HFFc6 (cell line): ENCODE results near the gene THBS3. TPM values are rescaled to one million over a fixed set of nuclear protein-coding genes. Genes with fewer than 3 reads are reported as not detected.

Experiments
- DNase-seq: peaks from one replicate; pipeline ENCODE4 v3.0.0-alpha.2; 2018
- H3K27ac Mint-ChIP-seq: 2 replicates; pipeline ENCODE4 v1.8.0; 2020; ENCODE audit warnings: mild to moderate bottlenecking, mixed read lengths
- H3K27me3 Mint-ChIP-seq: 2 replicates; pipeline ENCODE4 v1.8.0; 2021; ENCODE audit warnings: mild to moderate bottlenecking, moderate library complexity, mixed read lengths; ENCODE audit not compliant: insufficient read depth
- H3K36me3 Mint-ChIP-seq: 2 replicates; pipeline ENCODE4 v1.8.0; 2021; ENCODE audit warnings: low read depth, mixed read lengths
- H3K4me1 Mint-ChIP-seq: 2 replicates; pipeline ENCODE4 v1.8.0; 2020; ENCODE audit warnings: low read depth, mixed read lengths
- H3K4me3 Mint-ChIP-seq: 2 replicates; pipeline ENCODE4 v1.8.0; 2020; ENCODE audit warnings: mild to moderate bottlenecking, moderate library complexity, mixed read lengths
- H3K9me3 Mint-ChIP-seq: 2 replicates; pipeline ENCODE4 v1.8.0; 2020; ENCODE audit warnings: mild to moderate bottlenecking, mixed read lengths
- total RNA-seq, 6 experiments: library from RNA; stranded (reverse); fragmentation: NEBNext Ultra II Directional; extraction: Animal tissue kit (Norgen Biotek cat#: 25700); gene quantifications; 2 replicates in 1 of 6; 3 replicates in 5 of 6; pipeline ENCODE4 v1.2.3, GENCODE V29; 2021
- TF ChIP-seq, protein P1 (sequence below): fragments of 200-600 bp; sonication (generic); IDR thresholded peaks from 2 replicates; pipeline ENCODE4 v1.5.0; 2021; ENCODE audit warnings: antibody characterized with exemption, mild to moderate bottlenecking

Gene THBS3
- total RNA-seq, 6 experiments from 2014 or later = 13.9 to 20.3 (median 16.9) TPM

DNA sequence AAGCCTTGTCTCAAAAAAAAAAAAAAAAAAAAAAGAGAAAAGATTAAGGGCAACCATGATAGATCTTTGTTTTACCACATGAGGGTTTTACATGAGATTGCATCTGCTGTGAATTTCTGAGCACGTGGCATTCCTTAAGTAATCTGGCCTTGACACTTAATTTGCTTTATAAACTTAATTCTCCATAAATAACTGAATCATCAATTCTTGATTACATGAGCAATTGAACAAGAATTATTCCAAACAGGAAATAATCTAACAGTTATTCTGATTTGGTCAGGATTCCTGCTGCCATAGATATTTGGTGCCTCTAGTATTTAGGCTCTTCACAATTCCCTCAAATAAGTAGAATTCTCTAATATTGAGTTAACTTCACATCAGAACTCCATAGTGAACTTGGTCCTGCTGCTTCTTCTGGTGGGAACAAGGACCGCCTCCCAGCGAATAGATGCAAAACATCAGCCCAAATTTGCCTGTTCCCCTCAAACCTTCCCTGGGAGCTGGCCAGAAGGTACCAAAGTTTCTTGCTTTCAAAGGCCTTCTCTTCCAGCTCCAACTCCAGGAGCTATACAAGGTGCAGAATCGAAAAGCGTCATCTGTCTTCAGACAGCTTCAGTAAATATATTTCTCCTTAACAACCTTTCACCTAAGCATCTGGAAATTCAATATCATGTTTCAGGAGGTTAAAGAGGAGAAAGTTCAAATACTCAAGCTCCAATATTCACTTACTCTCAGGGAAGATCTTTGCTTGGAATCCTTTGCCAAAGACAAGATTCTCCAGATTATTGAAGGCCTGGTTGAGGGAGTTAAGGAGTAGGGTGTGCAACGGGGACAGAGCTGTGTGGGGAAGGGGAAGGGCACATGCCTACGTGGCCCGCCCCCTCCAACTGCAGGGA, 35.6 kb downstream of the THBS3 start:
- TF ChIP-seq, protein P1, sequence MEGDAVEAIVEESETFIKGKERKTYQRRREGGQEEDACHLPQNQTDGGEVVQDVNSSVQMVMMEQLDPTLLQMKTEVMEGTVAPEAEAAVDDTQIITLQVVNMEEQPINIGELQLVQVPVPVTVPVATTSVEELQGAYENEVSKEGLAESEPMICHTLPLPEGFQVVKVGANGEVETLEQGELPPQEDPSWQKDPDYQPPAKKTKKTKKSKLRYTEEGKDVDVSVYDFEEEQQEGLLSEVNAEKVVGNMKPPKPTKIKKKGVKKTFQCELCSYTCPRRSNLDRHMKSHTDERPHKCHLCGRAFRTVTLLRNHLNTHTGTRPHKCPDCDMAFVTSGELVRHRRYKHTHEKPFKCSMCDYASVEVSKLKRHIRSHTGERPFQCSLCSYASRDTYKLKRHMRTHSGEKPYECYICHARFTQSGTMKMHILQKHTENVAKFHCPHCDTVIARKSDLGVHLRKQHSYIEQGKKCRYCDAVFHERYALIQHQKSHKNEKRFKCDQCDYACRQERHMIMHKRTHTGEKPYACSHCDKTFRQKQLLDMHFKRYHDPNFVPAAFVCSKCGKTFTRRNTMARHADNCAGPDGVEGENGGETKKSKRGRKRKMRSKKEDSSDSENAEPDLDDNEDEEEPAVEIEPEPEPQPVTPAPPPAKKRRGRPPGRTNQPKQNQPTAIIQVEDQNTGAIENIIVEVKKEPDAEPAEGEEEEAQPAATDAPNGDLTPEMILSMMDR = no peak
- H3K27me3 Mint-ChIP-seq = peaks cover 2% of the 10 kb centered on the region; the same call in 1 of the 2 replicates
- peak overlapping the region; percentile 93 for H3K4me3 Mint-ChIP-seq
- no peaks in the 10 kb centered on the region for H3K9me3 Mint-ChIP-seq
- no peak for DNase-seq
- peaks cover 41% of the 10 kb centered on the region for H3K4me1 Mint-ChIP-seq
- peaks cover 14% of the 10 kb centered on the region for H3K36me3 Mint-ChIP-seq
- H3K27ac Mint-ChIP-seq = peak overlapping the region; percentile 97

DNA sequence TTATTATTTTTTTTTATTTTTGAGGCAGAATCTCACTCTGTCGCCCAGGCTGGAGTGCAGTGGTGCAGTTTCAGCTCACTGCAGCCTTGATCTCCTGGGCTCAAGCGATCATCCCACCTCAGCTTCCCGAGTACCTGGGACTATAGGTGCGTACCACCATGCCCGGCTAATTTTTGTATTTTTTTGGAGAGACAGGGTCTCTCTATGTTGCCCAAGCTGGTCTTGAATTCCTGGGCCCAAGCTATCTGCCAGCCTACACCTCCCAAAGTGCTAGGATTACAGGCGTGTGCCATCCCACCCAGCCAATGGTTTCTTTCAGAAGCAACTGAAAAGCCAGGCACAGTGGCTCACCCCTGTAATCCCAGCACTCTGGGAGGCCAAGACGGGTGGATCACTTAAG, 36.9 kb downstream of the THBS3 start:
- H3K27ac Mint-ChIP-seq = no peak overlapping the region
- H3K27me3 Mint-ChIP-seq = peaks cover 7% of the 10 kb centered on the region
- no peaks in the 10 kb centered on the region for H3K9me3 Mint-ChIP-seq
- no peak overlapping the region for H3K4me3 Mint-ChIP-seq
- no peak for DNase-seq
- TF ChIP-seq, protein P1 = no peak
- H3K36me3 Mint-ChIP-seq = peaks cover 14% of the 10 kb centered on the region
- peaks cover 33% of the 10 kb centered on the region for H3K4me1 Mint-ChIP-seq

DNA sequence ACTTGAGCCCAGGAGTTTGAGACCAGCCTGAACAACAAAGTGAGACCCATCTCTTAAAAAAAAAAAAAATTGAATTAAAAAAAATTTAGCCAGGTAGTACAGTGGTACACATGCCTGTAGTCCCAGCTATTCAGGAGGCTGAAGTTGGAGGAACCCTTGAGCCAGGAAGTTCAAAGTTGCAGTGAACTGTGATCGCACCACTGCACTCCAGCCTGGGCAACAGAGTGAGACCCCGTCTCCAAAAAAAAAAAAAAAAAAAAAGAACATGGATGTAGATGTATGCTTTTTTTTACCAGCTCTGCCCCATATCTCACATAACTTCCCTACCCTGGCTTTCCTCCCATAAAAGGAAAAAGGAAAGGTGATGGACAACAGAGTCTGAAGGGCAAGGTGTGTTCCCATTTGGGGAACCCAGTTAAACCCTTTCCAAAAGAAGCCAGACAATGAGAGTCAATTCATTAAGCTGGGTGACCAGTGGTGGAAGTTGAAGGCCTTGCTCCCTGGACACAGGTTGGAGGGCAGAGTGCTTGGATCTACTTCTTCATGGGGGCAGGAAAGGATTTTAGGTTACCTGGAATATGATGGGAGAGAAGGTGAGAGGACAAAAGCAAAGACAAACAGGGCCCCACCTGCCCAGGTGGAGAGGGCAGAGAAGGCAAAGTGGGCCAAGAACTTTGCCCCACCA, 37.5 kb downstream of the THBS3 start:
- Mint-ChIP-seq H3K36me3 (peaks cover 14% of the 10 kb centered on the region), H3K27me3 (peaks cover 7% of the 10 kb centered on the region), H3K27ac (no peak overlapping the region), H3K9me3 (no peaks in the 10 kb centered on the region), H3K4me3 (no peak overlapping the region), H3K4me1 (peaks cover 33% of the 10 kb centered on the region)
- TF ChIP-seq, protein P1 = no peak
- no peak for DNase-seq

DNA sequence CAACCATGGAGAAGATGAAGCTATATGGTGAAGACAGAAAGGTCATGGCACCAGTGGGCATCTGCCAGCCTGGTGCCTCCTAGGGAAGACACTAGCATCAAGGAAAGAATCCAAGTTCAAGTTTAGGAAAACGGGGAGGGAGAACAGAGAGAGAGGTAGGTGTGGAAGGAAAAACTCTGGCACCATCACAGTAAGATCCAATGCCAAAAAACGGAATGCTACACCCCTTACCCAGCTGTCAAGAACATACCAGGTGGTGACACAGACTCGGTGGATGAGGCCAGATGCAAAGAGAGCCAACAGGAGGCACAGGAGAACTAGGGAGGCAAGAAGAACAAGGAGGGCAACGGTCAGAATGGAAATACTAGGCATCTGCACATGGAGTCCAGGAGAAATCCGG, 38.2 kb downstream of the THBS3 start:
- no peak for DNase-seq
- H3K27me3 Mint-ChIP-seq = peaks cover 7% of the 10 kb centered on the region
- TF ChIP-seq, protein P1 = no peak
- peaks cover 14% of the 10 kb centered on the region for H3K36me3 Mint-ChIP-seq
- H3K9me3 Mint-ChIP-seq = no peaks in the 10 kb centered on the region
- H3K4me1 Mint-ChIP-seq = peaks cover 28% of the 10 kb centered on the region
- no peak overlapping the region for H3K27ac Mint-ChIP-seq
- no peak overlapping the region for H3K4me3 Mint-ChIP-seq

DNA sequence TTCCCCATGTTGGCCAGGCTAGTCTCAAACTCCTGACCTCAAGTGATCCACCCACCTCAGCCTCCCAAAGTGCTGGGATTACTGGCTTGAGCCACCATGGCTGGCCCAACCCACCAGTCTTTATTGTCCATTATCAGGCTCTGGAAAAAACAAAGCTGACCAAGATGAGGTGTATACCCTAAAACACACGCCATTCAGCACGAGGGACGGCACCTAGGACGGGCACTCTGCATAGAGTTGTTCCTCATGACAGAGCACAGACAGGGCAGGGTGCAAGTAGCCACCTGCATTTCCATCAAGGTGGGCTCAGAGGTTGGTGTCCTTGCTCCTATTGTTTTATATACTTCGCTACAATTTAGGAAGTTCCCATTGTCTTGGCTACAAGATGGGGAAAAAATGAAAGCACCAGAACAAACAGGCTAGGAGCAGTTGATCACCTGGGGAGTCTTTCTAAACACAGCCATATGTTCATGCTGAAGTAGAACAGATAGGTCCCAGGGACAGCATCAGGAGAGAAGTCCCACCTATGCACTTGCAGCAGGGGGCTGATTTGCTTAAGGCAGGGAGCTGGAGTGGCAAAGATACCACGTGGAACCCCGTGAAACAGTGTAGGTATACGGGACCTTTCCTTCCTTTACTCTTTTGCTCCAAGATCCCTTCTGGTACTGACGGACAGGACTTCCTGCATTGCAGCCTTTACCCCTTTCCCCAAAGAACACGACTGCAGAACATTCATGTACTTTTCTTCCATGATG, 39.1 kb downstream of the THBS3 start:
- Mint-ChIP-seq H3K27me3 (peaks cover 7% of the 10 kb centered on the region), H3K27ac (no peak overlapping the region), H3K4me3 (no peak overlapping the region), H3K4me1 (peaks cover 21% of the 10 kb centered on the region), H3K36me3 (peaks cover 14% of the 10 kb centered on the region), H3K9me3 (no peaks in the 10 kb centered on the region)
- TF ChIP-seq, protein P1 = no peak
- DNase-seq = no peak
